HG03064 (cell line): Measurements from ENCODE around the gene EFNA2.

Source experiments
- ATAC-seq: cut with Tn5 transposase; IDR thresholded peaks from one replicate; pipeline ENCODE4 v1.9.1; 2021; ENCODE audit warnings: low read depth; ENCODE audit not compliant: unreplicated experiment

The EFNA2 gene

DNA sequence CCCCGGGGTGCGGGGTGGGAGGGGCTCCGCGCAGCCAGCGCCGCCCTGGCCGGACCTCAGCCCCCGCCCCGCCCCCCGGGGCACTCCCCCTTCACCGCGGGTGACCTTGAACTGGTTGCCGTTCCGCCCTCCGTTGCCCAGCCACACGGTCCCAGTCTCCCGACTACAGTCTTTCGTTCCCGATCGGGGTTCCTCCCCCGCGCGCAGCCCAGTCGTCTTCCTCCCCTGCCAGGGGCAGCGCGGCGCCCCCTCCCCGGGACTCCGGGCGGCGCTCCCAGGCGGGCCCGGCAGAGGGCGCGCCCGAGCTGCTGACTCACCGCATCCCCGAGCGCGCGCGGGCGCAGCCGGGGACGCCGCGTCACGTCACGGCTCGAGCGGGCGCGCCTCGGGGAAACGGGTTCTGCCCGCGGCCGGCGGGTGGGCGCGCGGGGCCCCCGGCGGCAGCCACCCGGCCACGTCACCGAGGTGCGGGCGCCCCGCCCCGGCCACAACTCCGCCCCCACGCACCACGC is 36.8 kb upstream of the EFNA2 start:
- peak; percentile 17 for ATAC-seq

DNA sequence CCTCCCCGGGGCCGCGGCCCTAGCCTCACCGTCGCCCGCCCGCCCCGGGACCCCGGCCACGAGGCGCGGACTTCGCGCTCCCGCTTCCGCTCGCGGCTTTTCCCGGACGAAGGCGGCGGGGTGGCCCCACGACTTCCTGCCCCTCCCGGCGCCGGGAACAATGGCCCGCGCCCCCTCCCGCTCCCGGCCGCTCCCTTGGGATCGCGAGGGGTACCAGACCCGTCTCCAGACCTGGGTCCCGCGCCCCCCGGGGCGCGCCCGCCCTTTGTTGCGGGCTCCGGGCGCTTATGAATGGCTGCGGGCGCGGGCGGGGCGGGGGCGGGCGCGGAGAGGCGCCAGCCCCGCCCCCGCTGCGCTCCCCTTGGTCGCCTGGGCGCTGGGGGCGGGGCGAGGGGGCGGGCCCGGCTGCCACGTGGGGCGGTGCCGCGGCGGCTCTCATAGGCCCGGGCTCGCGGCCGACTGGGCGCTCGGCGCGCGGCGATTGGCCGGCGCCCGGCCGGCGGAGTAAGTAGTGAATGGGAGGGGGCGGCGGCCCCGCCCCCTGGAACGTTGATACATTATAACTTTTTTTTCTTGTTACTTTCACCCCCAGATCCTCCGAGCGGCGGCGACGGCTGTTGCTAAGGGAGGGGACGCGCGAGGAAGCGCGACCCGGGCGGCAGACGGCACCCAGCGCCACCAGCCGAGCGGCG is 36.2 kb upstream of the EFNA2 start:
- peak; percentile 34 for ATAC-seq

DNA sequence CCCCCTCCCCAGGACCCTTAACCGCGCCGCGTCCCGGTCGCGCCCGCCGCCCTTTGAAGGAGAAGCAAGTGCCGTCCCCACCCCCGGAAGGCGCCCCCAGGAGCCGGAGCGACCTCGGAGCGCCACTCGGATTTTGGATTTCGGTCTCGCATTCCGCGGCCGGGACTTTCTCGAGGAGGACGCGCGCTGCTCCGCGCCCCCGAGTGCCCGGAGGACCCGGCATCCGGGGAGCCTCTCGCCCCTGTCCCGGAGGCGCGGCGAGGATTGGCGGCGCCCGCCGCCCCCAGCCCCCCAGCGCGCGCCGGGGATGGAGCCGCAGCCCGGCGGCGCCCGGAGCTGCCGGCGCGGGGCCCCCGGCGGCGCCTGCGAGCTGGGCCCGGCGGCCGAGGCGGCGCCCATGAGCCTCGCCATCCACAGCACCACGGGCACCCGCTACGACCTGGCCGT is 35.7 kb upstream of the EFNA2 start:
- ATAC-seq = no peak

DNA sequence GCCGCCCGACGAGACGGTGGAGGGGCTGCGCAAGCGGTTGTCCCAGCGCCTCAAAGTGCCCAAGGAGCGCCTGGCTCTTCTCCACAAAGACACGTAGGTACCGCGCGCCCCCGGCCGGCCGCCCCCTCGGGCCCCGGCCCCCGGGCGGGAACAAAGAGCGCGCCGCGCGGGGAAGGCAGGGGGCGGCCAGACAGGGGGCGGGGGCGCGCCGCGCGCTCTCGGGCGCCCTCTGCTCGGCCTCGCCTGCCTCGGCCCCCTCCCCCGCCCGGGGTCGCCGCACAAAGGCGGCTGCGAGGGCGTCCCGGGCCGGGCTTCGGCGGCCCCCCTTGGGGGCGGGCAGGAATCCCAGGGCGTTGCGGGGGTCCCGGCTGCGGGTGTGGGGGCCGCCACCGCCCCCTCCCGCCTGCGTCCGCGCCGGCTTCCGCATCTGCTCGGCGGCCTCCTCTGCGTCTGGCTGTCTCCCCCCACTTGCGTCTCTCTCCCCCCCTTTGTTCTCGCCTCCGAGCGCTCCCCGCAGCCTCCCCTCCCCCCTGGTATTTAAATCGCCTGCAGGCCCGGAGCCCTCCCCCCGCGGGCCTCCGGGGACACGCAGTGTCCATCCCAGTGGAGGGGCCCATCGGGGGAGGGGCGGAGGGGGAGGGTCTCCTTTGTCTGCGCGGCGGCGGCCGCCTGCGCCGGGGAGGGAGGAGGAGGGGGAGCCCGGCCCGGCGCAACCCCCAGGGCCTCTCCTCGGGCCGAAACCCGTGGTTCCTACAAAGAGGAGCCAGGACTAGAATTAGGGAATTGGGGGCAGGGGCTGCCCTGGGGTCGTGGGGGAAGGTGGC is 35.0 kb upstream of the EFNA2 start:
- ATAC-seq = no peak

DNA sequence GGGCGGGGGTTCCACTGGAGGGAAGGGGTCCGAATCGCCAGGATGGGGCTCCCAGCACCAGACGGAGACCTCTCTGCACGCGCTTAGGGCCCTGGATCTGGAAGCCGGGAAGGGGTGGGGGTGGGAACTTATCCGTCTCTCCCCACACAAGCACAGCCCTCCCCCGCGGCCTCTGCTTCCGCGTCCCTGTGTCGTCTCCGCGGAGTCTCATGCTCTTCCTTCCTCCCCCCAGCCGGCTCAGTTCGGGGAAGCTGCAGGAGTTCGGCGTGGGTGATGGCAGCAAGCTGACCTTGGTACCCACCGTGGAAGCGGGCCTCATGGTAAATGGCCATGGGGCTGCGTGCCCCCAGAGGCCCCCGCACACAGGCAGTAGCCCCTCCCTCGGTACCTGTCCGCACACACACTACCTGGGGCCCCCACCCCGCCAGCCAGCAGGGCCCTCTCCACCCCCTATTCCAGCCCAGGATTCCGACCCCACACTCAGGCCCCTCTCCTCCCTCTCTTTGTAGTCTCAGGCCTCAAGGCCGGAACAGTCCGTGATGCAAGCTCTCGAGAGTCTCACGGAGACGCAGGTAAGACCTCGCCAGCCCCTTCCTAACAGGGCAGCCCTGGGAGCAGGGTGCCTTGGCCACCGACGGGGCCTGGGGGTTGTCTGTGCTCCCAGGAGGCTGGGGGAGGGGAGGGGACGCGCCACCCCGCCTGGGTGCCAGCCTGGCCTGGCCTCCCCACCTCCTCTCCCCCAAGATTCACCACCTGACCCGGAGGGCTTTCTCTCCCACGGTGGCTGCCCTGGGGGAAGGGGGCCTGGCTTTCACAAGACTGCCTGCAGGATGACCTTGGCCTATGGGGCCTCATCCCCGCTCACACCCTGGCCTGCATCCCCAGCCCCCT is 34.1 kb upstream of the EFNA2 start:
- ATAC-seq = no peak

- ATAC-seq = no peak
Measured at GRCh38 chr19:1252221-1252820, 33.4 kb upstream of the EFNA2 start.

DNA sequence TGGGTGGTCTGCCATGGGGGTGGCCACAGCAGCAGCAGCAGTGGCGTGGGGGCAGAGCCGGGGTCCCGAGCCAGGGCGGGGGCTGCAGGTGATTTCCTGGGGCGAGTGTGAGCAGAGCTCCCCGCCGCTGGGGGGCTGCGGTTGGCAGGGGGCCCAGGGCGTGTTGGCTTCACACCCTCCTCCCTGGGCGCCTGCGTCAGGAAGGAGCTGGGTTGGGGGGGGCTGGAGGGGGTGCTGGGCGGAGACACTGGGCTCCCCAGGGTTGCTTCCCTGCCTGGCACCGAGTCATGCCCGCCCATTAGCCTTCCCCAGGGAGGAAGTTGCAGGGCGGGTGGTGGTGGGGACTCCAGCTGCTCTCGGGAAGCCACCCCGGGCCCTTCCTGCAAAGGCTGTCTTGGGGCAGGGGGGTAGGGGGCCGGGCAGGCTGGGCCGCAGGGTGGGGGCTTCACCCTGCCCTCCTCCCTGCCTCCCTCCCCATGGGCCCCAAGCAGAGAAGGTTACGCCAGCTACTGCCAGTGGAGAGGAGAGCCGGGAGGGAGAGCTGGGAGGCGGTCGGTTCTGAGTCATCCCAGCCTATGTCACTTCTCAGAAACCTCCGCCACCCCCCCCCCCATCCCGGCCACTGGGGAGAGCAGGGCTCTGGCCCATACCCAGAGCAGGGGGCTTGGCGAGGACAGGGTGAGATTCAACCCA is 32.7 kb upstream of the EFNA2 start:
- ATAC-seq = no peak

DNA sequence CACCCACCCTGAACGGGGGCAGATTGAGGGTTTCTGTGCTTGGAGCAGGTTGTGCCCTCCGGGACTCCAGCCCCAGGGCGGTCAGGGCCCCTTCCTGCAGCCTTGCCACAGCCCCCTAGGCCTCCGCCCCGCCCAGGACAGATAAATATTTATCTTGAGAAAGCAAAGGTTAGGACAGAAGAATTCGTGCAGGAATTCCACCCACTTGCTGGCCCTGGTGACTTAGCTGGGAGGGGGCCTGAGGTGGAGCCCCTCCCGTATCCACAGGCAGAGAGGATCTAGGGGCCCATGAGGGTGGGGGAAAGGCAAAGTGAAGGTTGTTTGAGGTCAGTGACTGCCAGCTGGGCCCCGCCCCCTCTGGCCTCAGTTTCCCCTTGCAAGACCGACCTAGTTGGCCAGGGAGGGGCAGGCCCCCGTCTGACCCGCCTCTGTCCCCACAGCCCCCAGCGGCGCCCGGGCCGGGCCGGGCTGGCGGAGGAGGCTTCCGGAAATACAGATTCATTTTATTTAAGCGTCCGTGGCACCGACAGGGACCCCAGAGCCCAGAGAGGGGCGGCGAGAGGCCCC is 32.1 kb upstream of the EFNA2 start:
- ATAC-seq = no peak

GRCh38 chr19:1254081-1254527 is 31.6 kb upstream of the EFNA2 start:
- ATAC-seq = no peak

DNA sequence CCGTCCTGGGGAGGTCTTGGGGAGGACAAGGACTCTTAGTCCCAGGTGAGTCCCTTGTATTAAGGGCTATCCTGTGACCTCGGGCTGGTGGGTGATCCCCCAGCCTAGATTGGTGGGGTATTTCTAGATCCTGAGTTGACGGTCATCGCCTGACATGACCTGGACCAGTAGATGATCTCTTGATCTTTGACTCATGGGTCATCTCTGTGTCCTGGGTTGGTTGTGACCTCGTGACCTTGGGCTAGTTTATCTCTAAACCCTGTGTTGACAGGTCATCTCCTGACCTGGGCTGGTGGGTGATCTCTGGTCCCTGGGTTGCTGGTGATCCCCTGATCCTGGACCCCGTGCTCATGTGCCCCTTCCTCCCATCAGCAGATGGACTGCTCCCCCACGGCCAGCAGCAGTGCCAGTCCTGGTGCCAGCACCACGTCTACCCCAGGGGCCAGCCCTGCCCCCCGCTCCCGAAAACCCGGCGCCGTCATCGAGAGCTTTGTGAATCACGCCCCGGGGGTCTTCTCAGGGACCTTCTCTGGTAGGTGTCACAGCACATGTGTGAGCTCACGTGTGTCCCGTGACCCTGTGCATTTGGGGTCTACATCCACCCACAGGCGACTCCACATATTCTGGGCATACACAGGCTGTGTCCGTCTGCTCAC is 31.0 kb upstream of the EFNA2 start:
- ATAC-seq = no peak

DNA sequence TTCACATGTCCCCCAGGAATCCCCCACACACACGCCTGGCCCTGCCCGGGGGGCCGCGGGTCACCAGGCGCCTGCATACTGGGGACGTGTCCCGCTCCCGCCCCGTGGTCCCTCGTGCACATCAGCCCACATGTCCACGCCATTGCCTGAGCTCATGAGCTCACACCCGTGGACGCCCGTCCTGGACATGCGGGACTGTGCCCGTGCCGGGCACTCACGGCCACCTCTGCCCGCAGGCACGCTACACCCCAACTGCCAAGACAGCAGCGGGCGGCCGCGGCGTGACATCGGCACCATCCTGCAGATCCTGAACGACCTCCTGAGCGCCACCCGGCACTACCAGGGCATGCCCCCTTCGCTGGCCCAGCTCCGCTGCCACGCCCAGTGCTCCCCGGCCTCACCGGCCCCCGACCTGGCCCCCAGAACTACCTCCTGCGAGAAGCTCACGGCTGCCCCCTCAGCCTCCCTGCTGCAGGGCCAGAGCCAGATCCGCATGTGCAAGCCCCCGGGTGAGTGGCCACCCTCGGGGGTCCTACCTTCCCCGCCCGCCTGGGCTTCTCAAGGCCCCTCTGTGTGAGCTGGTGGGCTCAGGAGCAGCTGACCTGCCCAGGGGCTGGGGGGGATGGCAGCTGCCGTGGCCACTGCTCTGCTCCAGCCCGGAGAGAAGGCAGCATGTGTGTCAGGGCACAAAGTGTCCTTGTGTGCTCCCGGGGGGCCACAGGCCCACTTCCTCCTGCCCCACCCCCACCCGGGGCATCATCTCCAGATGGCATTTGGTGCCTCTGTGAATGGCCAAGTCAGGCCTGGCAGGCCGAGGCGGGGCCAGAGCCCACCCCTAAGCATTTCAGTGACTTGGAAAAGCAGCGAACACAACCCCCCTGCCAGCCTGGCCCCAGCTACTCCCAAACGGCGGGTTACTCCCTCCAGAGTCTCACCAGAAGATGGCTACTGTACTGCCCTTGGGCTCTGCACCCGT is 30.2 kb upstream of the EFNA2 start:
- ATAC-seq = no peak

- ATAC-seq = no peak
Measured at GRCh38 chr19:1256646-1257474, 28.8 kb upstream of the EFNA2 start.

DNA sequence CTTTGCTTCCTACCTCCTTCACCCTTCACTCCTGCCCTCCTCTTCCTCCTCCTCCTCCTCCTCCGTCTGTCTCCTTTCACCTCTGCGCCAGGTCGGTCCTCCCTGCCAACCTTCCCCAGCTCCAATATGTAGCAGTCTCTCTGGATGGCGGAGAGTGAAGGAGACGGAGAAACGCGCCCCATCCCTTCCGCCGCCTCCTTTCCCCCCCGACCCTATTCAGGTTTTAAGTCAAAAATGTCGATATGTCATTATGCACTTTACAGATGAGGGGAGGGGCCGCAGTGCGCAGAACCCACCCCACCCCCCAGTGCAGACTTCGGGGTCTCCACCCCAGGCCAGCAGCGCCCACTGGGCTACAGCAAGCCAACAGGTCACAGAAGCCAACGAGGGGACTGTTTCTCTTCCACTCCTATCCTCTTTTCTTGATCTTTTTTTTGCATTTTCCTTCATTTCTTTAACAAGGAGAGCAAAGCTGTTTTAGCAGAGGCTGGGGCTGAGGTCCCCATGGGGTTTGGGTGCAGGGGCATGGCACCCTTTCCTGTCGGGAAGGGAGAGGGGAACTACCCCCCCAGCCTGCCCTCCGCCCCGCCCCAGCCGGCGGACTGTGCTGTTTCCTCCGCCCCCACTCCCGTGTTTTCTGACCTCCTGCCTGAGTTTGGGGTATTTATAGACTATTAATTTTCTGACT is 28.1 kb upstream of the EFNA2 start:
- no peak for ATAC-seq

DNA sequence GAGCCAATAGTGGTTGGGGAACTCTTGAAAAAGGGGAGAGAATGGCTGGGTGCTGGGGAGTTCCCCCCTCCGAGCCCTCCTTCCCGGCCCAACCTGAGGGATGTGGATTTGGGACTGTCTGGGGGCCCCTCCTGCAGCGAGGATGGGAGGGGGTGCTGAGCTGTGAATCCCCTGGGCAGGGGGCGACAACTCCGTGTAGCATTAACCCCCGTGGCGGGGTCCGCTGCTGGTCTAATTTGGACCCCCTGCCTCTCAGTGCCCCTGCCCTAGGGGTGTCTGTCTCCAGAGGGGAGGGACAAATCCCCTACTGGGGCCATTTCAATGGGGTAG is 27.5 kb upstream of the EFNA2 start:
- ATAC-seq = no peak

- no peak for ATAC-seq
Measured at GRCh38 chr19:1258707-1259205, 26.9 kb upstream of the EFNA2 start.

DNA sequence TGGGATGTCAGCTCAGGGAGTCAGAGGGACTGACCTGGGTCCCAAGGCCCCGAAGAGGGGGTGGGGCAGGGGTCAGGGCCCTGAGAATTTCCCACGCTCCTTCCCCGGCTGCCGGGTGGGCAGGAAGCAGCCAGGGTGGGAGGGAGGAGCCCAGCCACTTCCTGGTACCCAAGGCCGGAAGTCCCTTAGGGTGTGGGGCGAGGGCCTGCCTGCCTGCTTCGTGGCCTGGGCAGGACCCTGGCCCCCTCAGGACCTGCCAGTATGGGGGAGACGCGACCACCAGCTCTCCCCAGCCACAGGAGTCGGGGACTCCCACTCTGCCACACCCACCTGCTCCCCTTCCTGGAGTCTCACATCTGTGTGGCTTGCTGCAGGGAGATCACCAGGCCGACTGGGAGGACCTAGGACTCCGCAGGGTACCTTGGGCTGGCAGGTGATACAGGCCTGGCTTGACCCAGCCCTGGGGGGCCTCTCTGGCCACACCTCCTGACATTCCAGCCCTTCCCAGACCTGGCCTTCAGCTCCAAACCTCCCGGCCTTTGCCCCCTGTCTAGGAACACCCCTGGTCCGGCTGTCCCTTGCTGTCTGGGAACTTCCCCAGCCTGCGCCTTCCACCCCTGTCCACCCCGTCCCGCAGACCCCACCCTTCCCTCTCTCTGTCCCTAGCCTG is 26.3 kb upstream of the EFNA2 start:
- no peak for ATAC-seq
